ENCODE results near the gene COL4A4. TPM values are rescaled to one million over a fixed set of nuclear protein-coding genes. Genes with fewer than 3 reads are reported as not detected.

Gene COL4A4
- total and polyA plus RNA-seq, 2 donors (not counting 3 experiments of a cell fraction or from before 2014, with no cell fraction given): not detected

- H3K79me2 ChIP-seq (ENCODE audit: control insufficient read depth, insufficient read depth, low read length): no peaks in the 10 kb centered on the region
- no peaks in the 10 kb centered on the region for H3K27me3 ChIP-seq (ENCODE audit: control insufficient read depth in 2 of 2, insufficient read depth in 2 of 2, low read length in 2 of 2)
- intact Hi-C loops (cut with micrococcal nuclease): no loop called here
- dilution Hi-C loops (cut with MboI; ENCODE audit: extremely low pct_ligation_motif_present, low sequenced_read_pairs): no loop called here
- H3K27ac ChIP-seq (ENCODE audit: insufficient read depth, low read depth, low read length): no peak overlapping the region
- no TSS peak for BruUV-seq (replicated peaks)
- no peaks in the 10 kb centered on the region for H3K4me1 ChIP-seq (ENCODE audit: control insufficient read depth, extremely low read depth, insufficient read depth, low read length)
- ChIA-PET CTCF (interaction anchor here (1.5 kb wide), 1 partner anchor 120 kb away, joined by 5 read pairs; no protein-coding TSS in a partner anchor), POLR2A (no interaction called here)
- H3K9me3 ChIP-seq (replicated peaks; ENCODE audit: control insufficient read depth, insufficient read depth, low read length): no peaks in the 10 kb centered on the region
- no peak overlapping the region for H3K9ac ChIP-seq (replicated peaks; ENCODE audit: extremely low read depth, insufficient read depth, low read length)
- no peaks in the 10 kb centered on the region for H3K9me1 ChIP-seq (replicated peaks; ENCODE audit: control insufficient read depth, extremely low read depth, insufficient read depth, low read length)
- FAIRE-seq: no peak
- H4K20me1 ChIP-seq (replicated peaks; ENCODE audit: control insufficient read depth, extremely low read depth, insufficient read depth, low read length): no peaks in the 10 kb centered on the region
- H3K36me3 ChIP-seq (ENCODE audit: control insufficient read depth in 2 of 2, extremely low read depth in 1 of 2, insufficient read depth in 2 of 2, low read length in 2 of 2): no peaks in the 10 kb centered on the region
- no peak overlapping the region for H2AFZ ChIP-seq (ENCODE audit: low read depth, low read length)
- DNase-seq (ENCODE audit: low read depth, low spot score): no peak
- TF ChIP-seq FOS (IDR thresholded peaks at IDR 0.05; ENCODE audit: borderline replicate concordance, insufficient read depth, low read length): no peak
- no peak for TF ChIP-seq POLR2AphosphoS5 (IDR thresholded peaks at IDR 0.05; ENCODE audit: insufficient read depth, low read depth, low read length)
- TF ChIP-seq EZH2 (IDR thresholded peaks at IDR 0.05; ENCODE audit: borderline replicate concordance, low read depth, low read length, severe bottlenecking): no peak
- no peak for TF ChIP-seq JUN (IDR thresholded peaks at IDR 0.05; ENCODE audit: borderline replicate concordance, insufficient read depth, insufficient read length, low read depth)
- TF ChIP-seq, protein P1, sequence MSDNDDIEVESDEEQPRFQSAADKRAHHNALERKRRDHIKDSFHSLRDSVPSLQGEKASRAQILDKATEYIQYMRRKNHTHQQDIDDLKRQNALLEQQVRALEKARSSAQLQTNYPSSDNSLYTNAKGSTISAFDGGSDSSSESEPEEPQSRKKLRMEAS (IDR thresholded peaks at IDR 0.05; ENCODE audit: insufficient read depth, insufficient read length): no peak
- TF ChIP-seq, protein P2, sequence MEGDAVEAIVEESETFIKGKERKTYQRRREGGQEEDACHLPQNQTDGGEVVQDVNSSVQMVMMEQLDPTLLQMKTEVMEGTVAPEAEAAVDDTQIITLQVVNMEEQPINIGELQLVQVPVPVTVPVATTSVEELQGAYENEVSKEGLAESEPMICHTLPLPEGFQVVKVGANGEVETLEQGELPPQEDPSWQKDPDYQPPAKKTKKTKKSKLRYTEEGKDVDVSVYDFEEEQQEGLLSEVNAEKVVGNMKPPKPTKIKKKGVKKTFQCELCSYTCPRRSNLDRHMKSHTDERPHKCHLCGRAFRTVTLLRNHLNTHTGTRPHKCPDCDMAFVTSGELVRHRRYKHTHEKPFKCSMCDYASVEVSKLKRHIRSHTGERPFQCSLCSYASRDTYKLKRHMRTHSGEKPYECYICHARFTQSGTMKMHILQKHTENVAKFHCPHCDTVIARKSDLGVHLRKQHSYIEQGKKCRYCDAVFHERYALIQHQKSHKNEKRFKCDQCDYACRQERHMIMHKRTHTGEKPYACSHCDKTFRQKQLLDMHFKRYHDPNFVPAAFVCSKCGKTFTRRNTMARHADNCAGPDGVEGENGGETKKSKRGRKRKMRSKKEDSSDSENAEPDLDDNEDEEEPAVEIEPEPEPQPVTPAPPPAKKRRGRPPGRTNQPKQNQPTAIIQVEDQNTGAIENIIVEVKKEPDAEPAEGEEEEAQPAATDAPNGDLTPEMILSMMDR (IDR thresholded peaks at IDR 0.05; ENCODE audit: extremely low read depth in 1 of 2, insufficient read depth in 1 of 2, low read depth in 1 of 2, low read length in 2 of 2): no peak
- TF ChIP-seq GATA2 (IDR thresholded peaks at IDR 0.05; ENCODE audit: insufficient read depth, insufficient read length, low read depth, low read length): no peak
- no peak for TF ChIP-seq MYC (IDR thresholded peaks at IDR 0.05; ENCODE audit: low read depth, low read length)
- no peak for TF ChIP-seq POLR2A (IDR thresholded peaks at IDR 0.05; ENCODE audit: low read depth, low read length)
- H3K4me3 ChIP-seq (replicated peaks in 1 of 3; ENCODE audit: insufficient read depth in 1 of 3, low read depth in 1 of 3, low read length in 3 of 3): no peak overlapping the region
- H3K4me2 ChIP-seq (ENCODE audit: insufficient read depth, low read length): no peak overlapping the region
These were observed 45.7 kb downstream of the COL4A4 start for GRCh38 chr2:227118353-227118752.
